HG03432 (cell line): Measurements from ENCODE around the gene RNF220.

Source experiments
- ATAC-seq: cut with Tn5 transposase; IDR thresholded peaks from one replicate; pipeline ENCODE4 v1.9.1; 2021; ENCODE audit warnings: mild to moderate bottlenecking, moderate library complexity; ENCODE audit not compliant: unreplicated experiment

Gene RNF220

GRCh38 chr1:44606701-44607281, 201.7 kb downstream of the RNF220 start:
- no peak for ATAC-seq

- no peak for ATAC-seq
Measured at GRCh38 chr1:44608141-44608540, 203.1 kb downstream of the RNF220 start.

DNA sequence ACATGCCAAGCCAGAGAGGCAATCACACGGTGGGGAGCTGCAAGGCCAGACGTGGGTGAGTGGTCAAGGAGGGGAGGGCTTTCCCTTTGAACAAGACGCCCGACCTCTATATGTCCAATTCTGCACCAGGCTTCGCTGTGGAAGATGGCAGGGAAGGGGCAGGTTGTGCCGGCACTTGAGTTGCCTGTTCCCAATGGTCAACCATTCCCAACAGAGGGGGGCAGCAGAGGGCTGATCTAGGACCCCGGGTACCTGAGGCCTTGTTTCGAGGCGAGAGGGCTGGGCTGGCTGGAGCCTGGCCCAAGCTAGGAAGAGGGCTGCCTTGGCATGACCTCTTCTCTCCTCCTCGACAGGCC, 204.3 kb downstream of the RNF220 start:
- no peak for ATAC-seq

DNA sequence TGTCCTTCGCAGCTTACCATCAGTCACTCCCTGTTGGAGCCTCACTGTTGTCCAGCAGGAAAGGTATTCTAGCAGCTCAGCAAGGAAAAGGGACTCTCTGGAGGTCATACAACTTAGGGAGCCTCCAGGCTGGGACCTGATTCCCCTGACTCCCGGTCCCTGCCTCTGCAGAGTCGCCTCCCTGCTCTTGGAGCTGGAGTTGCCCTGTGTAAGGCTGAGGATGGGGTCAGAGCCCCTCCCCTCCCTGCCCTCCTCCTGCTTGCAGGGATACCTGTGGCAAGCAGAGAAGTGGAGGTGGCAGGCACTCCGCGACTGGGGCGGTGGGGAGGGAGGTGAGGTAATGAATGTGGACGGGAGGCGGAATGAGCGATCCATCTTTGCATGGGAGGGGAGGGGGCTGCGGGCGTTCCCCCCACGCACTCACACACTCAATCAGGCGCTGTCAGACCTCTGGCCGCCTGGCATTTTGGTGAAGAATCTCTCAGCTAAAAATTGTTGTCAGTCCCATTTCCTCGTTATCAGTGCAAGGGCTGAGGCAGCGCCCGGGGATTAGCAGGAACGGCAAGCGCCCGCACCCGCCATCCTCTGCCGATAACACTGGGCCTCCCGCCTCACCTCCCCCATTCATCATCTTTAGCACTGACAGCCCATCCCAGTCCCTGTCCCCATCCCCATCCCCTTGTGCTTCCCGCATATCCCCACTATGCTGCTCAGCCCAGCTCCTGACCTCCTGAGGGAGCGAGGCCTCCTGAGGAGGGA, 204.9 kb downstream of the RNF220 start:
- ATAC-seq, result no peak

DNA sequence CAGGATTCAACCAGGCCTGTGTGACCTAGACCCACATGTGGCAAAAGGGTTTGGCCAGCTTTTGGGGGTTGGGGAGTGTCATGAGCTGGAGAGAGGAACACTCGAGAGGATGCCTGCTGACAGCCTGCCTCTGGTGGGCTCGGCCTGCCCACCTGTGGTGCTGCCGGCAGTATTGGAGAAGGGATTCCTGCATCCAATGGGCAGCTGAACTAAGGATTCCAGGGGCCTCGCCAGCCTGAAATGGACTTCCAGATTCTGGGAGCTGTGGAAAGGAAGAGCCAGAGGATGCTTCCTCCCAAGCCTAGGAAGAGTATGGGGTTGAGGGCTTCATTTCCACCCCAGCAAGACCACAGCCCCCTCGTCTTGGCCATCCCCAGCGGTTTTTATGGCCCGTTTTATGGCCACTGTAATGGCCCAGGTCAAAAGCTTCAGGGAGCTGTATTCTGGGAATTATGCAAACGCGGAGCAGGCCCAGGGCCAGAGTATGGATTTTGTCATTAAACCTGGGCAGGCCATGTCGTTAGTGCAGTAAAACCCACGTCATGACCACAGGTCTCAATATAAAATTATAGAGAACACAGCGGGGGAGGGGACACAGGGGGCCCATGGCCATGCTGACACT, 205.6 kb downstream of the RNF220 start:
- ATAC-seq, result no peak

- no peak for ATAC-seq
Measured at GRCh38 chr1:44611419-44611818, 206.4 kb downstream of the RNF220 start.

DNA sequence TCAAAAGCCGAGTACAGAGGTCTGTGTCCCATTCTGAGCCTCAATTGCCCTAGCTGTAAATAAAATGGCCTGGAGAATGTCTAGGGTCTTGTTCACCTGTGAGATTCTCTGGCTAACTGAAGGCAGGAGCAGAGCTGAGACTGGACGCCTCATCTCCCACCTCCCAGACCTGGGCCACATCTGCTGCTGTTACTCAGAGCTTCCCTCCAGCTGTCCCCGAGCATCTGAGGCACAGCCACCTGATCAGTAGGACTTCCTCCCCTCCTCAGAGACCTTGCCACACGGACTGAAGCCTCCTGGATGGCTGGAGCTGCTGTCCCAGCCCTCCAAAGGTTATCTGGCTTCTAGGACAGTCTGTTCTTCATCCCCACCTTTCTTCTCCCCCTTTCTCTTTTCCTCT, 206.8 kb downstream of the RNF220 start:
- ATAC-seq, result no peak

DNA sequence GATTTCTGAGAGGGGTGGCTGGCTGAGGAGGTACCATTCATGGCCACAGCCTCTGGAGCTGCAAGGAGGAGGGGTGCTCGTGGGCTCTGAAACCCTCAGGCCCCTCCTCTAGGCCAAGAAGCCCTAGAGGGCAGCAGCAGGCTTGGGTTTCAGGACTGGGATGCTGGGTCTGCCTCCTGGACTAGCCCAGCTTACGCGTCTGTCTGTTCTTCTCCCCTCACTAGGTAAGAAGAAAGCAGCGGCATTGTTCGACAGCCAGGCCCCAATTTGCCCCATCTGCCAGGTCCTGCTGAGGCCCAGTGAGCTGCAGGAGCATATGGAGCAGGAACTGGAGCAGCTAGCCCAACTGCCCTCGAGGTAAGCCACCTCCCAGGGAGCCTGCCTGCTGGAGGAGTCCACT, 208.9 kb downstream of the RNF220 start:
- ATAC-seq, result no peak

- ATAC-seq, result no peak
Measured at GRCh38 chr1:44616284-44616990, 211.4 kb downstream of the RNF220 start.

- ATAC-seq, result no peak
Measured at GRCh38 chr1:44616991-44617702, 212.1 kb downstream of the RNF220 start.

DNA sequence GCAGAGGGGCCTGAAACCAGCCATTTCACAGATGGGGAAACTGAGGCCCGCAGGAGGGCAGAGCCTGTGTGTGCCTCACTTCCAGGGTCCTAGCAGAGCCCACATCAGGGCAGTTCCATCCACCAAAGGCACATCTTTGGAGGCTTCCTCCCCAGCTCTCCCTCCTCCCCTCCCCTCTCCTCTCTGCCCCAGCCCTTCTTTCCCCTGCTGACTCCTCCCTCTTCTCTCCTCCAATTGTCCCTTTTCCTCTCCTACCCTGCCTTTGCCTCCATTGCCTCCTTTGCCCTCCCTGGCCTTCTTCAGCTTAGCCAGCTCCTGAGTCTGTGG, 212.6 kb downstream of the RNF220 start:
- no peak for ATAC-seq

GRCh38 chr1:44619261-44619900, 214.3 kb downstream of the RNF220 start:
- no peak for ATAC-seq

DNA sequence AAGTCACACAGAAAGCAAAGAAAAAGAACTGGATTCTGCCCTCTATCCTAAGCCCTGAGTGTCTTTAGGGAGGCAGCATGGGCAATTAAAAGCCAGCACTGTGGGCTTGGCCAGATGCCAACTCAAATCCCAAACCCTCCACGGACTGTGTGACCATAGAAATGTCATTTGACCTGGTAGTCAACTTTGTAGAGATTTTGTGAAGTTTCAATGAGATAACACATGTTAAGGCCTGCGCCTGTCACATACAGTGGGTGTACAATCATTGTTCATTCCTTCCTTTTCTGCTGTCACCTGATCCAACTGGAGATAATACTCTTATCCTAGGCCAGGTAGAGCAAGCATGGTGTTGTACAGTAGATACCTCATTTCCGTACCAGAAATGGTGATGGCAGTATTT, 215.0 kb downstream of the RNF220 start:
- ATAC-seq, result no peak

- ATAC-seq, result no peak
Measured at GRCh38 chr1:44621841-44622286, 216.8 kb downstream of the RNF220 start.

- no peak for ATAC-seq
Measured at GRCh38 chr1:44624268-44624901, 219.3 kb downstream of the RNF220 start.

DNA sequence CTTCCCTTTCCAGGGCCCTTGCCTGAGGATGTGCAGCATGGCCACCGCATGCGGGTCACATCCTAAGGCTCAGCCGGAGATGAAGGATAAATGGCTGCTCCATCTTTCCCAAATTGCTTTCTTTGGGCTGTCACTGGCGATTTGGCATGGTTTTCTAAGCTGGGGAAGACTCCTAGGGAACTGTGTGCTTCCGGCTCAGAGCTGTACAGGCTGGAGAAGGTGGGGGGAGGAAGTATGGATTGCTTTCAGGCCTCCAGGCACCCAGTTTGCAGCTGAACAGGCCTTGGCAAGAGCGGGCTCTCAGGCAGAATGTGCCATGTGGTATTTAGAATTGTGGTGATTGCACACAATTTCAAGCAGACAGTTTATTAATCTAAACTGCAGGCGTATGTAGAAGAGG, 220.3 kb downstream of the RNF220 start:
- no peak for ATAC-seq

DNA sequence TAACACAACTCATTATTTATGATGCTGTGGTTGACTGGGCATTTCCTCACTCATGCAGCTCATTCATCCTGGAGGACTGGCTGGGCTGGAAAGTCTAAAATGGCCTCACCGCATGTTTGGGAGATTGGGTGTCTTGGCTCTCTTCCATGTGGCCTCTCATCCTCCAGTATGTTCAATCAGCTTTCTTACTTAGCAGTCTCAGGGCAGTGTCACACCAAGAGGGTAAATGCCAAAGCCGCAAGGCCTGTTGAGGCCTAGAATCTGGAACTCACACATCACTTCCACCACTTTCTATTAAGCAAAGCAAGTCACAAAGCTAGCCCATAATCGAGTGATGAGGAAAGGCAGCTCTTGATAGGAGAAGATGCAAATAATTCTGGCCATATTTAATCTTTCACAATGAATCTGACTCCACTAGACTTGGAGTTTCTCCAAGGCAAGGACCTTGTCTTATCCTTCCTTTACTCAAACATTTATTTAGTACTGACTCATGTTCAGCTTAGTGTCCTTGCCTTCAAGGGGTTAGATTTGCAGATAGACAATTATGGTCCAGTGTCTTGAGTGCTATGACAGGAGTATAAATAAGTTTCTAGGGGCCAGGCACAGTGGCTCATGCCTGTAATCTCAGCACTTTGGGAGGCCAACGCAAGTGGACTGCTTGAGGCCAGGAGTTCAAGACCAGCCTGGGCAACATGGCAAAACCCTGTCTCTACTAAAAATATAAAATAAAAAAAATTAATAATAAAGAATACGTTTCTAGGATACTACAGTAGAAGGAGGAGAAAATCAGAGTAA, 224.1 kb downstream of the RNF220 start:
- ATAC-seq, result no peak

GRCh38 chr1:44630116-44630515, 225.1 kb downstream of the RNF220 start:
- no peak for ATAC-seq

DNA sequence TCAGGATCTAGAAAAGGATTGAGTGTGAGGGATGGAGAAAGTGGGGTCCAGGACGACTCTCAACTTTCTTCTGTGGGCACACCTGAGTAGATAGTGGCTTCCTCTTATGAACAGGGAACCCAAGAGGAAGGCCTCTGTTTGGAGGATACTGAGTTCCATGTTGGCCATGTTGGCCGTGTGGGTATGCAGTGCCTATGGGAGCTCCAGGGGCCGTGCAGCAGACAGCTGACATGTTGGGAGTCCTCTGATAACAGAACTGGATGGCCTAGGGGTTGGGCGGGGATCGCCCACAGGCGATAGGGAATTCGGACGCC, 226.2 kb downstream of the RNF220 start:
- no peak for ATAC-seq
